Measurements from ENCODE around the gene ZRSR2. TPM values are rescaled to one million over a fixed set of nuclear protein-coding genes. Genes with fewer than 3 reads are reported as not detected.

ZRSR2 gene
- total and polyA plus RNA-seq, 2 of the 8 experiments (the other 6 are each of a cell fraction or from before 2014, with no cell fraction given), result 3.9 to 6.9 TPM

DNA sequence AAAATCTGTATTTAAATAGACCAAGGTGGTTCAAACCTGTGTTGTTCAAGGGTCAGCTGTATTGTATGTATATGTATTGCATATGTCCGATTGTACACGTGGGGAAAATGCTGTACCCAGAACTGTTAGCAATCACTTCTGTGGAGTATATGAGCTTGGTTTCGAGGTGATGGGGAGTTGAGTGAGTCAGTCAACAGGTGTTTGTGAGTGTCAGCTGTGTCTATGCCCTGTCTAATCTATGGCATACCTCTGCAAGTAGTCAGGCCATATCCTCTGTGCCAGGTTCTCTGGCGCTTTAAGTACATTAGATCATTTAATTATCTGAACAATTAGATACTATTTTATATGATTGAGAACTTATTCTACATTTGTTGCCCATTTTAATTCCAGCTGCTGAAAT is 7.4 kb downstream of the ZRSR2 start:
- Histone ChIP-seq H3K36me3 (ENCODE audit: control insufficient read depth in 2 of 4, insufficient read depth in 4 of 4, low read length in 3 of 4) (peaks cover 0 to 12% (median 1%) of the 10 kb centered on the region in 4 experiments; a peak in 2 of 8 replicates), H3K23ac (ENCODE audit: insufficient read length) (no peak overlapping the region), H3K27me3 (replicated peaks in 1 of 4; ENCODE audit: control insufficient read depth in 3 of 4, extremely low read depth in 1 of 4, insufficient read depth in 3 of 4, low read length in 3 of 4) (no peaks in the 10 kb centered on the region), H3K27ac (ENCODE audit: low read depth, low read length) (no peak overlapping the region), H4K8ac (ENCODE audit: extremely low read depth, insufficient read depth, low read length) (no peak overlapping the region), H3K4me3 (ENCODE audit: extremely low read depth in 1 of 4, insufficient read depth in 2 of 4, low read depth in 3 of 4, low read length in 4 of 4) (no peak overlapping the region), H3K9ac (replicated peaks in 1 of 4; ENCODE audit: extremely low read depth in 1 of 4, low read depth in 3 of 4, low read length in 3 of 4) (no peak overlapping the region), H3K4me2 (ENCODE audit: insufficient read depth in 1 of 2, low read depth in 2 of 2, low read length in 2 of 2) (no peak overlapping the region), H3K4ac (replicated peaks; ENCODE audit: insufficient read length, low read depth, low read length) (no peak overlapping the region), H2BK5ac (ENCODE audit: low read depth, low read length) (no peak overlapping the region), H2BK20ac (ENCODE audit: low read length) (no peak overlapping the region), H2AK5ac (ENCODE audit: low read depth, low read length) (no peak overlapping the region), H2AFZ (ENCODE audit: low read length) (no peak overlapping the region), H2BK12ac (ENCODE audit: low read depth, low read length) (no peak overlapping the region), H3K14ac (ENCODE audit: insufficient read length) (no peak overlapping the region), H4K20me1 (replicated peaks in 1 of 2; ENCODE audit: control insufficient read depth in 1 of 2, insufficient read depth in 2 of 2, low read length in 2 of 2) (no peaks in the 10 kb centered on the region), H3K23me2 (ENCODE audit: low read depth, low read length) (no peaks in the 10 kb centered on the region), H3K18ac (ENCODE audit: extremely low read depth, low read length) (no peak overlapping the region), H3K4me1 (replicated peaks in 1 of 4; ENCODE audit: control insufficient read depth in 3 of 4, insufficient read depth in 4 of 4, low read length in 3 of 4) (no peaks in the 10 kb centered on the region), H4K91ac (replicated peaks; ENCODE audit: insufficient read length, low read length) (no peak overlapping the region), H2BK15ac (ENCODE audit: low read length) (no peak overlapping the region), H3K79me1 (ENCODE audit: low read depth, low read length) (no peaks in the 10 kb centered on the region; the same call in 1 of the 2 replicates), H3K9me3 (ENCODE audit: insufficient read depth in 2 of 2, low read depth in 1 of 2, low read length in 1 of 2) (no peaks in the 10 kb centered on the region), H2BK120ac (replicated peaks; ENCODE audit: low read depth, low read length) (no peak overlapping the region), H3K79me2 (ENCODE audit: control insufficient read depth in 1 of 2, insufficient read depth in 2 of 2, low read length in 2 of 2) (no peaks in the 10 kb centered on the region), H4K5ac (ENCODE audit: insufficient read length, low read depth, low read length) (no peak overlapping the region), H3K56ac (replicated peaks; ENCODE audit: insufficient read length, low read depth, low read length) (no peak overlapping the region)
- FAIRE-seq (no peak), DNase-seq (ENCODE audit: low read depth in 1 of 2, low spot score in 2 of 2) (no peak)
- ChIA-PET POLR2A (ENCODE audit: partially characterized antibody) (no interaction called here), CTCF (ENCODE audit: partially characterized antibody) (no interaction called here)
- TF ChIP-seq CBX5 (IDR thresholded peaks at IDR 0.05; ENCODE audit: low read depth, low read length) (no peak), EGR1 (IDR thresholded peaks at IDR 0.05; ENCODE audit: borderline replicate concordance, low read depth, low read length) (no peak), CREB1 (IDR thresholded peaks at IDR 0.05) (no peak), BCL11A (IDR thresholded peaks at IDR 0.05; ENCODE audit: low read depth in 2 of 2, low read length in 2 of 2) (no peak)
- WGBS, 2 experiments (ENCODE audit: extremely low coverage in 1 of 2, insufficient coverage in 1 of 2, insufficient read length in 1 of 2, insufficient replicate concordance in 2 of 2, low coverage in 1 of 2, low lambda C conversion rate in 2 of 2, missing lambda C conversion rate in 1 of 2), result 86% methylated on average over 4 of the region's 4 CpGs; no CpG with 5 or more reads in 1 of the 2 experiments

Measured in H1 (cell line).